Glomerular visceral epithelial cell (primary cell): ENCODE results near the gene OGFOD3.
A peak's percentile ranks its signal among the peaks of the same experiment; 100 is the strongest.

Experiments used
- DNase-seq: peaks from one replicate; pipeline ENCODE4 v3.0.0-alpha.2; 2016; ENCODE audit errors: extremely low spot score

The OGFOD3 gene

DNA sequence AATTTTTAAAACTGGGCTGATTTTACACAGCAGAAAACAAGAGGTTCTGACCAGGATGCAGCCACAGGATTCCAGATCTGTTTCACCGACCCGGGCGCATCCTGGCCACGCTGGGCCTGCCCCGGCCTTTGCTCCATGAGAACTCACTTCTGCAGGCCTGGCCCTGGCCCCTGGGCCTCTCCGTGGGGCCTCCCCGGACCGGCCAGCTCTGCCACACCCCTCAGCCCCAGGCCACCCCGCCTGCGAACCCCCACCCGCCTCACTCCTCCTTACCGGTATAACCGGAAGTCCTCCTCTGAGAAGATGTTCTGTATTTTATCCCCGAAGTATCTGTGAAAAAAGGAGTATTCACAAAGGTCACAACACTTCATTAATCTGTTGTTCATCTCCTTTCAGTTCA, 13.3 kb downstream of the OGFOD3 start:
- DNase-seq, result no peak

DNA sequence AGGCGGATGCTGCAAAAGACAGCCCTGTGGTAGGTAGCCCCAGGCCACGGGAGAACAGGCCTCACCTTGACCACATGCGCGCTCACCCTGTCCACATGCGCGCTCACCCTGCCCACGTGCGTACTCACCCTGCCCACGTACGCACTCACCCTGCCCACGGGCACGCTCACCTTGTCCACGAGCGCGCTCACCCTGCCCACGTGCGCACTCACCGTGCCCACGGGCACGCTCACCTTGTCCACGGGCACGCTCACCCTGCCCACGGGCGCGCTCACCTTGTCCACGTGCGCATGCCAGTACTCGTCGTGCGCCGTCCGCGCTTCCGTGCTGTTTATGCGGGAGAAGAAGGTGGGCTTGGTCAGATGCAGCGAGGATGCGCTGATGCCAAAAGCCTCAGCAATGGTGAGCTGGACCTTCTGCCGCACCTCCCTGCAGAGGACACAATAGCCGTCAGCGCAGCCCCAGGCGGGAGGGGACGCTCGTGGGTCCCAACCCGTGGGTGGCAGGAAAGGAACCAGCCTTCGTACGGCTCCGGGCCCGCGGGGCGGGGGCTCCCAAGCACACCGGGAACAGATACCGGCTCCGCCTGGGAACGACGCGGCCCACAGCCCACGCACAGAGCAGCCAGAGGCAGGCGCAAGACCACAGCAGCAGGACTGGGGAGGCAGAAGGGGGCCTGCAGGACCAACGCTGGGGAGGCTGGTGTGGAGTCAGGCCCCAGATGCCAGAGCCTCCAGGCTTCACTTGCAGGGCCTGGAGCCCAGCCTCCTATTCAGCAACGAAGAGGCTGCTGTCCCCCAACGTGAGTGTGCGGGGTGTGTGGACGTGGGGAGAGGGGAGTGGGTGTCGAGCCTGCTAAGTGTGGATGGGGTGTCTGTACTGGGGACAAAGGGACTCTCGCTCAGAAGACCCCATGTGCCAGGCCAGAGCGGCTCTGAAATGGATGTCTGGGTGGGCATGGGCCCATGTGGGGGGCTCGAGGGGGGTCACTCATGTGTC, 14.4 kb downstream of the OGFOD3 start:
- DNase-seq, result no peak

DNA sequence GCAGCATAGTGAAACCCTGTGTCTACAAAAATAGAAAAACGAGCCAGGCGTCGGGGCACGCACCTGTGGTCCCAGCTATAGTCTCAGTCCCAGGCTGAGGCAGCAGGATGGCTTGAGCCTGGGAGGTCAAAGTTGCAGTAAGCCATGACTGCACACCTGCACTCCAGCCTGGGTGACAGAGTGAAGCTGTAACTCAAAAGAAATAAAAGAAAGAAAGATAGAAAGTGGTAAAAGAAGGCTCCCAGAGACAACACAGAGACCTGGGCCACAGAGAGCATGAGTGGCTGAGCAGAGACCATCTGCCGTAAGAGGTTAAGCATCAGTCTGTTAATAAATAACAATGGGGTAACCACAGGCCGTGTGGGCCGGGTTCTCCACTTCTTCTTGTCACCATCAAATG, 15.5 kb downstream of the OGFOD3 start:
- peak; percentile 75 for DNase-seq

DNA sequence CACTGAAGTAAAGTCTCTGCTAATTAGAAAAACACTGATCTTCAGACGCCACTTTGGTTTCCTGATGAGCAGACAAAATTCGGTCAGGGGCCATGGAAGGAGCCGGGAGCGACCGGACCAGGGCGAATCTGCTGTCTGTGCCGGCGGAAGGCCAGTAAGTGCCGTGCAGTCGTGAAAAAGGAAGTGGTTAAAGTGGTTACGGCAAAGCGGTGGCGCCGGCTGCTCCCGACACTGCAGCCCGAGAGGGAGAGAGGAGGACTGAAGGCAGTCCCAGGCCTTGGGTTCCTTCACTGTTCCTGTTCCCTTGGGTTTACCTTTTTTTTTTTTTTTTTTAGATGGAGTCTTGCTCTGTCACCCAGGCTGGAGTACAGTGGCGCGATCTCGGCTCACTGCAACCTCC, 17.6 kb downstream of the OGFOD3 start:
- DNase-seq, result no peak

DNA sequence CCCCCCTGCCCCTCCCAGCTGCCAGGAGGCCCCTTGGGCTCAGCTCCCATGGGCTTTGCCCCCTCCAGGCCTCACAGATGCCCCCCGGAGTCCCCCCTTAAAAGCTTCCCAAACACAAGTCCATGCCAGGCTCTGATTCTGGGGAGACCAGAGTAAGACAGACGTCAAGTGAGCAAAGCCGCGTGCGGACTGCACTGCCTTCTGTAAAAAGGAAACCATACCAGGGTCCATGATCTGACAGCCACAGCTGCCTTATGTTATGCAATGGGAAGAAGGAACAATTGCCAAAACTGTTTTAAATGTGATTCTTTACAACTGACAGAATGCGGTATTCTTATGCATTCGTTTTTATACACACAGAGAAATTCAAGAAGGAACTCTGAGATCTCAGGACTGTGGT, 18.2 kb downstream of the OGFOD3 start:
- DNase-seq, result no peak

DNA sequence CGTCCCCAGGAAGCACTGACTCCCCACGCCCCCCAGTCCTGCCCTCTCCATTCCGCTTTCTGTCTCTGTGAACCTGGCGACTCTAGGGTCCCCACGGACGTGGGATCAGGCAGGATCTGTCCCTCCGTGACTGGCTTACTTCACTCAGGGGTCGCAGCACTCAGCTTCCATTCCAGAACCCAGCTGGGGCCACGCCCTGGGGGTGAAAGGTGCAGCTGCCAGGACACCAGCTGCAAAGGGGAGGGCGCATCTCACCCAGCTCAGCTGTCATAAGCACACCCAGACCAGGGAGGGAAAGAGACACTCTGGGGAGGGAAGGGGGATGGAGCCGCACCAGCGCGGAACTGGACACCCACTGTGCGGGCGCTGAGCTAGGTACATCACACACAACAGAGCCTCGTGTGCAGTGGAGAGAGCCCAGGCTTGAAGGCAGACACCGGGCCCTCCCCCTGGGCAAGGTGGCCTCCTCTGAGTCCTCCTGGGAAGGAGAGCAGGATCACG, 18.7 kb downstream of the OGFOD3 start:
- no peak for DNase-seq

DNA sequence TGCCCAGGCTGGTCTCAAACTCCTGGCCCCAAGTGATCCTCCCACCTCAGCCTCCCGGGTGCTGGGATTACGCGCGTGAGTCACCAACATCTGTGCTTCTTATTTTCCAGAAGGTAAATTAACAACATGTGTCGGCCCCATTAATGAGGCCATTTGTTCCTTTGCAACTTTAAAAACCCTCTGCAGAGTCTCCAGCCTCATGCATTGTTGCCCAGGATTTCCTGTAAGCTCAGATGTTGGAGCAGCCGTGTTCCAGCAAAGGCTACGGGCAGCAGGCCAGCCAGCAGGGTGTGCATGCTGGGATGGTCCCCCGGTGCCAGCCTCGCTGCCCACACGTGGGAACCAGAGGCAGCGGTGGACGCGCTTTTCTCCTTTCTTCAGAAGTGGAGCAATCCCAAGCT, 19.3 kb downstream of the OGFOD3 start:
- no peak for DNase-seq

DNA sequence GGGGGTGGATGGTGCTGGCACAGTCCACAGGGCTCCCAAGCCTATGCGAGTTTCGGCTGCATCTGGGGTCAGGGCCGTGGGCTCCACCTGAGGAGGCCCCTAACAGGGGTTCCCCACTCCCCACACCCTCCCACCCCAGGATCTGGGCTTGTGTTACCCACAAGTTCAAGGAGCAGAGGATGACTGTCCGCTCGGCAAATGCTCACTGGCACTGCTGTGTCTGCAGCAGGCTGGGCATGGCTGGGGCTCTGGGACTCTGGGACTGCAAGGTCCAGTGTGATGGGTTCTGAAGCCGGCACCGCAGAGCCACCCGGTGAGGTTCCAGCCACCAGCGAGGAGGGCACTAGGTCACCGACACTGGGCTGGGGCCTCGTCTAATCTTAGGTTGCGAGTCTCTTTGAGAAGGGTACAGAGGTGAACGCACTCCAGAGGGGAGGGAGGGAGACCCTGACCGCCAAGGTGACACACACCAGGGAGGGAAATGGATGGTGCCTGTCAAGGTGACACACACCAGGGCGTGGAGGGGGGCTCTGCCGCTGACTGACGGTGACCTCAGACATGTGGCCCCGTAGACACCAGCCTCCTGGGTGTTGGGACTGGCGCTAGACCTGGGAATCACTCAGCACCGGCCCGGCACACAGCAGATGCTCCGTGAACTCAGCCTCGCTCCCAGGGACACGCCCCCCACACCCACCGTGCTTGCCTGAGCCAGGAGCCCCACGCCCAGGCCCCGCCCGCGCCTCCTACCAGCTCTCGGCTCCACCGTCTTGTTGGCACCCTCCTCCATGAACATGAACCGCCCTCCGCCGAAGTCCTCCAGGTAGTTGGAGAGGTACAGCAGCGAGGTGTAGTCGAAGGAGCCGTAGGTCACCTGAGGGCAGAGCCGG, 20.7 kb downstream of the OGFOD3 start:
- DNase-seq, result no peak

DNA sequence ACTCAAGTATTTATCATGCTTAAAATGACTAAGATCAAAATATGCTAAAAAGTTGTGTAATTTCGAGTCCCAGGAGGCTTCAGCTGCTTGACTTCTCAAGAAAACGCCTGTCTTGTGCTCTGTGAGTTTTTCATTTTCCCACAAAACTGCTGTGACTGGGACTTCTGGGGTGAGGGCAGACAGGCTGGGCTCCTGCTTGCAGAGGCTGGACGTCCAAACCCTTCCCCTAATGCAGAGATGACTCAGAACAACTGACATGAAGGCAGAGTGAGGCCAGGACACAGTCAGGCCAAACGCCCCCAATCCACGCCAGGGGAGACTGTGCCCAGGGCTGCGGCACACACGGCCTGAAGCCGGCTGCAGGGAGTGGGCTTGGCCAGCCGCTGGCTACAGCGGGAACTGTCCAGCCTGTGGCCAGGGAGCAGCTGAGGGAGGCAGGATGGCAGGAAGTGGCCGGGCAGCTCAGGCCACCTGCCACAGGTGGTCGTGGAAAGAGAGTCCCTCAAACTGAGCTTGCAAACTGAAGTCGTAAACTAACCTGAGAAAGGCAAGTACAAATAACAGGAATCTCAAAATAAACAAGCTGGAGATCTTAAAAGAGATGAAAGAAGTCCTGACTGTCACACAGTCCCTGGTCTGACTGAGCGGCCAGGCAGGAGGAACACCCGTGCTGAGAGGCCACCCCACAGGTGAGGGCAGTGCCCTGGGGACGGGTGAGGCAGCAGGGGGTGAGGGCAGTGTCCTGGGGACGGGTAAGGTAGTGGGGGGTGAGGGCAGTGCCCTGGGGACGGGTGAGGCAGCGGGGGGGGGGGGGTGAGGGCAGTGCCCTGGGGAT, 21.6 kb downstream of the OGFOD3 start:
- no peak for DNase-seq

DNA sequence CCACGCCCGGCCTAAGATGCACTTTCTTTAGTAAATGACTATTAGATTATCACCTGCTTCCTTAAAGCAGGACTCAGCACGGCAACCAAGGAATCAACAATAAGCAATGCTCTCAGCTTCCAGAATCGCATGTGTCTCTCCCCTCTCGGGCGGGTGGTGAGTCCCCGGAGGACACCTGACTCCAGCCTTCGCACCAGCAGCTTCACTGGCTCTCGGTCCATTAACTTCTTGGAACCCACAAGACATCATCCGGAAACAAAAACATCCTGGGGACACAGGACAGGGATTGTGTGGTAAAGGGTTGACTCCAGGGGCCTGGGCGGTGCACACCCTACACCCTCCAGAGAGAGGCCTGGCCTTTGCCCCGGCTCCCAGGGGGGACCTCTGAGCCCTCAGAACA, 24.1 kb downstream of the OGFOD3 start:
- DNase-seq, result peak; percentile 48

DNA sequence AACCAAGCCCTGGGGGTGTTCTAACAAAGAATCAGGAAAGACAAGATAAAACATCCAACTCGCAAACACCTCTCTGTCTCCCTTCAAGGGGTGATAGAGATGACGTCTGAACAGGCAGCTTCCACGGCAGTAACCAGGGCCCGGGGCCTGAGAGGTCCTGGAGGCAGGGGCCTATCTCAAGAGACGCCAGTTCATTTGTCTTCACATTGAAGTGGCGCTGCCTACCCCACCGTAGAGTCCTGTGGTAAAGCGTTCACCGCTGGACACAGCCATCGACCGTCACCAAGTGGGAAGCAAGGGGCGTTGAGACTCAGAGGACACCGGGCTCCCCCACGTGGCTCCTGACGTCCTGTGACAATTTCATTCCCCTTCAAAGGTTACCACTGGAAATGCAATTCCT, 25.4 kb downstream of the OGFOD3 start:
- no peak for DNase-seq

DNA sequence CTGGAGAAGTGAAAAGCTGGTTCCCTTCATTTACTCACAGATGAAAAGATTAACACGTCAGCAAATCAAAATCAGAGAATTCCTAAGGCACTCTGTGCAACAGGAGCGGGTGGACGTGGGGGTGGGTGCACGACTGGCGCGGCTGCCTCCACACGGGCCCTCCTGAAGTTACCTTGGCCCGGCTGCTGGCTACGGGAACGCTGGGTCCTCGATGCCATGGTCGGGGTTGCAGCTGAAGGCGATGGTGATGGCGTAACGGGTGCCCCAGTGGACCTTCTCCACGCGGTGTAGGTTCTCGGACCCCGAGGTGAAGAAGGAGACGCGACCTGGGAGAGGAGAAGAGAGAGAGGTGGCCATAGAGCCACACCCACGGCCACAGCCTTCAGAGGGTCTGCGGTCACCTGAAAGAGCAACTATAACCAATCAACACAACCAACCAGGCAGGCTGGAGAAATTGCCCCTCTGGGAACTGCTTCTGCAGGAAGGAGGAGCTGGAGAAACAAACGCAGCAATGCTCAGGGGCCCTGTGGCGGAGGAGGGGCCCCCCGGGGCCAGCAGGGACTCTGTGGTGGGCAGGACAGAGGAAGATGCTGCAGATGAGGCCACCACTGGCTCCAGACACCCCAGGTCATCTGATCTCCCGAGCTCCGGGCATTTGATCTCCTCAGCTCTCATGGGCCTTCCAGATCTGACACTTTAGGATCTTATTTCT, 26.0 kb downstream of the OGFOD3 start:
- DNase-seq, result no peak

DNA sequence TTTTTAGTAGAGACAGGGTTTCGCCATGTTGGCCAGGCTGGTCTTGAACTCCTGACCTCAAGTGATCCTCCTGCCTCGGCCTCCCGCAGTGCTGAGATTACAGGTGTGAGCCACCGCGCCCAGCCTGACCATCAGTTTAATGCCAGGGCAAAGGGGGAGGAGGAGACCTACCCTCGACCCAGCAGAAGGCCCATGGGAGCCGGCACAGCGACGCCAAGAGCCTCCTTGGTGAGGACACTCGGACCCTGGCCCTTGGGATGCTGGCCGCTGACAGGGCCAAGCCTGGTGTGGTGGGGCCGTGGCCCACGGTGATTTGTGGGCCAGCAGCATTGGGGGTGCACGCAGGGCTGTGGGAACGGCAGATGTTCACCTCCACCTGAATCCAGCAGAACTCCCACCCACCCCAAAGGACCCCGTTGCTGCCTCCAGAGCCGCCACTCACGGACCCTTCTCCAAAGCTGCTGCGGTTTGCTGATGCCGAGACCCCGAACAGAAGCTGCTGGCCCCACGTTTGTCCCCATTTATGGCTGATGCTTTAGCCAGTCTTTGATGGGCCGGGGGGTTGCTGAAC, 26.8 kb downstream of the OGFOD3 start:
- no peak for DNase-seq

DNA sequence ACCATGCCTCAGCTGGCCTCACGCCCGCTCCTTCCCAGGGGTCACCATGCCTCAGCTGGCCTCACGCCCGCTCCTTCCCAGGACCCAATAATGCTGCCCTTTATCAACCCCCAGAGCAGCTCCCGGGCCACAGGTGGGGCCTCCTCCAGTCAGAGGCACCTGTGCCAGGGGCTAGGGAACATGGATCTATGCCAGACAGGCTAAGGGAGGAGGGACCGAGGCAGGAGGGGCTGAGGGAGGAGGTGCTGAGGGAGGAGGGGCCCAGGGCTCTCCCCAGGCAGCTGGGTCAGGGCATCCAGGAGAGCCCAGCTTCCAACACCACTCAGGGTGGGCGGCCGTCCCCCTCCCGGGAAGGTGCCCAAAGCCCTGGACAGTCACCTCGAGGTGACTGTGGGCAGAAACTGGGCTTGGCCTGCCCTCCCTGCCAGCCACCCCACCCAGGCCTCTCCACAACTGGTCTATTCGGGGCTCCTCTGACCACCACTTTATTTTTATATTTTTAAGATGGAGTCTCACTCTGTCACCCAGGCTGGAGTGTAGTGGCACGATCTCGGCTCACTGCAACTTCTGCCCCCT, 27.4 kb downstream of the OGFOD3 start:
- no peak for DNase-seq

DNA sequence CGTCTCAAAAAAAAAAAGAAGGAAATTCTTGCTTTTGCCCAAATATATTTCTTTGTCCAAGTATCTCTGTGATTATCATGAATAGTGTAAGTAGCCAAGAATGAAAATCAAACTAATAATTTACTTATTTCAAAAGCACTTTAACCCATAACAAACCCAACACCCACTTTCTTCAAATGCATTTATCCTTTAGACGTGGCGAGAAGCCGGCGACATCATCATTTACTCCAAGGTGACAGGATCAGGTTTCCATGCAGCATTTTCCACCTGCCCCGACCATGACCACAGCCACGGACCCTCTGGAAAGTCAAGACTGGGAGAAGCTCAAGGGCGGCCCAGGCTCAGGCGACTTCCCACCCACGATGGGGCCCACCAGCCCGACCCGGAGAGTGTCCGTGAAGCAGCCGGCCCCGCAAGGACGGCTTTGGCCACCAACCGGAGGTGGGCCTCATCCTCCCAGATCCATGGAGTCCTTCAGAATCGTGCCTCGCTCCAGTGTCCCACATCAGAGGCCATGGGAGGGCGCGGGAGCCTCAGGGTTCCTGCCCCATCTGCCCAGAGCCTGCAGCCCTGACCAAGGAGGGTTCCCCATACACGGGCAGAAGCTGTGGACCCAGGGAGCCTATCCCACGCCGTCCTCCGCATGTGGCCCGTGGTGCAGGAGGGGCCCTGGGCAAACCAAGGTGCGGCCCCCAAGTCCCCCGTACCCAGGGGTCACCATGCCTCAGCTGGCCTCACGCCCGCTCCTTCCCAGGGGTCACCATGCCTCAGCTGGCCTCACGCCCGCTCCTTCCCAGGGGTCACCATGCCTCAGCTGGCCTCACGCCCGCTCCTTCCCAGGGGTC, 28.1 kb downstream of the OGFOD3 start:
- DNase-seq, result no peak

DNA sequence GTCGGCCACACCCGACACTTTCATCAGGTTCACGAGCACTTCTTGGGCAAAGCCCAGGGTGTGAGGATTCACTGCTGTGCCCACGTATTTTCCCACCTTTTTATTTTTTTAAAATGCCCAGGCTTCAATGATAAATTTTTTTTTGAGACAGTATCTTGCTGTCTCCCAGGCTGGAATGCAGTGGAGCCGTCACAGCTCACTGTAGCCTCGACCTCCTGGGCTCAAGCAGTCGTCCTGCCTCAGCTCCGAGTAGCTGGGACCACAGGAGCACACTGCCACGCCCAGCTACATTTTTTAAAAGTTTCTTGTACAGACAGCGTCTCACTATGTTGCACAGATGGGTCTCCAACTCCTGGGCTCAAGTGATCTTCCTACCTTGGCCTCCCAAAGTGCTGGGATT, 29.0 kb downstream of the OGFOD3 start:
- DNase-seq, result no peak

DNA sequence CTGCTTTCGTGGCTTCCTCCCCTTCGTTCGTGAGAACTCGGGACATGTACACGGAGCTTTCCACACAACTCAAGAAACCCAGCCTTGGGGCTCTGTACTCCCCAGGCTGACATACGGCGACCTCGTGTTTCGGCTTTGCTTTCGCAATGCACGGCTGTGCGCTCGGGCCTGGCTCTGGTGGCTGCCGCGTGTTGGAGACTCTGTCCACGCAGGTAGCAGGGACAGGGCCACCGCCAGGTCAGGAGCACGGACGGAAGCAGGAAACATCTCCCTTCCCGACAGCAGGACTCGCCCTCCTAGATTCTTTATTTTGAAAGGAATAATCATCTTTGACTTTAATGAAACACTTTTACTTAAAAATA, 29.5 kb downstream of the OGFOD3 start:
- DNase-seq, result no peak

DNA sequence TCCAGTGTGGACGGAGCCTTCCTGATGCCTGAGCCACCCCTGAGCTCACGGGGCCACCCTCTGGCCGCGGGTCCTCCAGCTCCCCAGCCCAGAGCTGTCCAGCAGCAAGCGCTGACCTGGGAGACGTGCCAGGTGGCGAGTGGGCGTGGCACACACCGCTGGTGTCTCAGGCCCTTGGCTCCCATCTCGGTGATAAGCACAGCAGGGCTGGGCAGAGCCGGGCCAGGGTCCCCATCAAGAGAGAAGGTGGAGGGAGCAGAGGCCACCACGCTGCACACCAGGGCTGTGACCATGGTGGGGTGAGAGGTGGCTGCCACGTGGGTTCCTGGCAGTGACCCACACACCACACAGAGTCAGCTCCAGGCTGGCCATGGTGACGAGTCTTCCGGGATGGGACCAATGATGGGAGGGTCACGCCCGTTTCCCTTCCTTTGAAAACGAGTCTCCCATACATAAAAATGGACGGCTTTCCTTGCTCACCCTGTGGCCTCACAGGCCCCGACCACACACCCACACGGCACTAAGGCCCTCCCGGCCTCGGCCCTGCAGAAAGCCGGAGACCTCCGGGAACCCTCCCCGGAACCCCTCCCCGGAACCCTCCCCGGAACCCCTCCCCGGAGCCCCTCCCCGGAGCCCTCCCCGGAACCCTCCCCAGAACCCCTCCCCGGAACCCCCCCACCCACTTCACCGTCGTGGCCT, 30.0 kb downstream of the OGFOD3 start:
- no peak for DNase-seq

DNA sequence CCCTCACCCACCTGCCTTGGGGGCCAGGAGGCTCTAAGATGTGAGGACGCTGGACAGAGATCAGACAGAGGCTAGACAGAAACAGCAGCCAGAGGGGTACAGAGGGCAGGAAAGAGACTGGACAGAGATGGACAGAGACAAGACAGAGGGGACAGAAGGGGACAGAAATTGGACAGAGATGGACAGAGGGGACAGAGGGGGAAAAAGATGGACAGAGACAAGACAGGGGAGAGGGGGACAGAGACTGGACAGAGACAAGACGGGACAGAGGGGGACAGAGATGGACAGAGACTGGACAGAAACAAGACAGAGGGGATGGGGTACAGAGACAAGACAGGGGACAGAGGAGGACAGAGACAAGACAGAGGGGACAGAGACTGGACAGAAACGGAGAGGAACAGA, 30.7 kb downstream of the OGFOD3 start:
- no peak for DNase-seq
